ENCODE data around the gene CDK5RAP2.

GRCh38 chr9:120366644-120367019 lies 213.3 kb downstream of the CDK5RAP2 start:
- TF ChIP-seq CTCF (IDR thresholded peaks at IDR 0.05) = no peak
- TF ChIP-seq POLR2A (IDR thresholded peaks at IDR 0.05) = no peak
- no peak for TF ChIP-seq EP300 (IDR thresholded peaks at IDR 0.05)
